ENCODE measurements around the gene NDFIP2.

- TF ChIP-seq CTCF (IDR thresholded peaks at IDR 0.05) (no peak), POLR2A (IDR thresholded peaks at IDR 0.05) (no peak)
Observed at GRCh38 chr13:79447741-79448140, 33.2 kb upstream of the NDFIP2 start.
